ENCODE results near the gene TPP2. TPM values are rescaled to one million over a fixed set of nuclear protein-coding genes. Genes with fewer than 3 reads are reported as not detected.

TPP2 gene
- total RNA-seq, 2 donors from 2014 or later = 64.2 to 80.6 TPM

DNA sequence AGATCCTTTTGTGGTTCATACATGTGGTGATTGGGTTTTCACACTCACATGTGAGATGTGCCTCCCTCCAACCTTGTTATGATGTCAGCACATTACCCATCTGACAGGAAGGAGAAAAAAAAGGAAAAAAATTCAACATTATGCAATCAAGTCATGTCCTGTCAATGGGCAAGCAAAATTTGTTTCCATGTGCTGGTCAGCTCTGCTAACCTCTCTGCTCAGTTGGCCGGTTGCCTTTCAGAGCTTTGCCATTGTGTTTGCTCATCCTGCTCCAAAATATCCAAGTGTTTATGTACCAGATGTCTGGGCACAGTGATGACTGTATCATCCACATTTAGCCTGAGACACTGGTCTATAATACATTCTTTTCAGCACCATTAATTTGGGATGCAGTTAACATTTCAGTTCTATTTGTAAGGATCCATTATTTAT lies 125.0 kb downstream of the TPP2 start:
- peaks cover 5% of the 10 kb centered on the region for H3K4me1 Mint-ChIP-seq
- no peak overlapping the region for H3K27ac ChIP-seq (ENCODE audit: low read depth, low read length)
- no peaks in the 10 kb centered on the region for H3K9me3 ChIP-seq (ENCODE audit: control insufficient read depth, low read length)
- no peaks in the 10 kb centered on the region for H3K36me3 ChIP-seq (ENCODE audit: control insufficient read depth, insufficient read depth, low read length)
- no peaks in the 10 kb centered on the region for H3K4me1 ChIP-seq (ENCODE audit: control insufficient read depth, insufficient read depth, low read length)
- H3K9me3 Mint-ChIP-seq = no peaks in the 10 kb centered on the region
- no peaks in the 10 kb centered on the region for H3K27me3 ChIP-seq (ENCODE audit: control insufficient read depth, insufficient read depth, low read length, poor library complexity, severe bottlenecking)
- H3K4me3 ChIP-seq (ENCODE audit: low read length) = no peak overlapping the region
- no peaks in the 10 kb centered on the region for H3K27me3 Mint-ChIP-seq (ENCODE audit: insufficient read depth)
- no peak overlapping the region for H3K27ac Mint-ChIP-seq
- H3K4me3 Mint-ChIP-seq = no peak overlapping the region
- DNase-seq = no peak
- 94 to 100% methylated on average over 1 of the region's 1 CpG for WGBS, 2 experiments (ENCODE audit: insufficient coverage in 1 of 2, insufficient read length in 1 of 2)
- no peak overlapping the region for H3K9ac ChIP-seq (ENCODE audit: extremely low read depth, low read length, poor library complexity, severe bottlenecking)
- H3K36me3 Mint-ChIP-seq (ENCODE audit: low read depth) = no peaks in the 10 kb centered on the region
- TF ChIP-seq, protein P1, sequence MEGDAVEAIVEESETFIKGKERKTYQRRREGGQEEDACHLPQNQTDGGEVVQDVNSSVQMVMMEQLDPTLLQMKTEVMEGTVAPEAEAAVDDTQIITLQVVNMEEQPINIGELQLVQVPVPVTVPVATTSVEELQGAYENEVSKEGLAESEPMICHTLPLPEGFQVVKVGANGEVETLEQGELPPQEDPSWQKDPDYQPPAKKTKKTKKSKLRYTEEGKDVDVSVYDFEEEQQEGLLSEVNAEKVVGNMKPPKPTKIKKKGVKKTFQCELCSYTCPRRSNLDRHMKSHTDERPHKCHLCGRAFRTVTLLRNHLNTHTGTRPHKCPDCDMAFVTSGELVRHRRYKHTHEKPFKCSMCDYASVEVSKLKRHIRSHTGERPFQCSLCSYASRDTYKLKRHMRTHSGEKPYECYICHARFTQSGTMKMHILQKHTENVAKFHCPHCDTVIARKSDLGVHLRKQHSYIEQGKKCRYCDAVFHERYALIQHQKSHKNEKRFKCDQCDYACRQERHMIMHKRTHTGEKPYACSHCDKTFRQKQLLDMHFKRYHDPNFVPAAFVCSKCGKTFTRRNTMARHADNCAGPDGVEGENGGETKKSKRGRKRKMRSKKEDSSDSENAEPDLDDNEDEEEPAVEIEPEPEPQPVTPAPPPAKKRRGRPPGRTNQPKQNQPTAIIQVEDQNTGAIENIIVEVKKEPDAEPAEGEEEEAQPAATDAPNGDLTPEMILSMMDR (conservative IDR thresholded peaks at IDR 0.05) = no peak

DNA sequence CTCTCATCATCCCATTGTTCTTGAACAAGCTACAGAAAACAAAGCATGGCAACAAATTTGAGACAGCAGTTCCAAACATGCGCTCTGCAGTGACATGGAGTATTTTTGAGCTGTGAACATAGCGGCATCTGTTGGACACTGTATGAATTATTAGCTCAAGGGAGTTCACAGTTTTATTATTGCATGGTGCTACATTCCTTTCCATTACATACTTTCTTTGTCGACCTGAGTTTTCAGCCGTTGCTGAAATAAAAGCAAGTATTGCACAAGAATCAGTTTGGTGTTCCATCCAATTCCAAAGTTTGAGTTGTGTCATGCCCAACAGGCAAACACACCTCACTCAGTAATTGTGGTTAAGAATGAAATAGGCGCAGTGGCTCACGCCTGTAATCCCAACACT lies 128.1 kb downstream of the TPP2 start:
- no peak overlapping the region for H3K9ac ChIP-seq (ENCODE audit: extremely low read depth, low read length, poor library complexity, severe bottlenecking)
- no peak overlapping the region for H3K4me3 ChIP-seq (ENCODE audit: low read length)
- peaks cover 3% of the 10 kb centered on the region for H3K27me3 ChIP-seq (ENCODE audit: control insufficient read depth, insufficient read depth, low read length, poor library complexity, severe bottlenecking)
- H3K36me3 ChIP-seq (ENCODE audit: control insufficient read depth, insufficient read depth, low read length) = no peaks in the 10 kb centered on the region
- H3K9me3 Mint-ChIP-seq = peaks cover 2% of the 10 kb centered on the region
- TF ChIP-seq, protein P1 (conservative IDR thresholded peaks at IDR 0.05) = no peak
- WGBS, 2 experiments (ENCODE audit: insufficient coverage in 1 of 2, insufficient read length in 1 of 2) = 94 to 100% methylated on average over 4 to 6 of the region's 6 CpGs
- H3K36me3 Mint-ChIP-seq (ENCODE audit: low read depth) = no peaks in the 10 kb centered on the region
- H3K27ac Mint-ChIP-seq = no peak overlapping the region
- no peak overlapping the region for H3K4me3 Mint-ChIP-seq
- no peaks in the 10 kb centered on the region for H3K9me3 ChIP-seq (ENCODE audit: control insufficient read depth, low read length)
- no peak for DNase-seq
- H3K4me1 Mint-ChIP-seq = no peaks in the 10 kb centered on the region
- no peaks in the 10 kb centered on the region for H3K4me1 ChIP-seq (ENCODE audit: control insufficient read depth, insufficient read depth, low read length)
- H3K27ac ChIP-seq (ENCODE audit: low read depth, low read length) = no peak overlapping the region
- peaks cover 2% of the 10 kb centered on the region for H3K27me3 Mint-ChIP-seq (ENCODE audit: insufficient read depth)

DNA sequence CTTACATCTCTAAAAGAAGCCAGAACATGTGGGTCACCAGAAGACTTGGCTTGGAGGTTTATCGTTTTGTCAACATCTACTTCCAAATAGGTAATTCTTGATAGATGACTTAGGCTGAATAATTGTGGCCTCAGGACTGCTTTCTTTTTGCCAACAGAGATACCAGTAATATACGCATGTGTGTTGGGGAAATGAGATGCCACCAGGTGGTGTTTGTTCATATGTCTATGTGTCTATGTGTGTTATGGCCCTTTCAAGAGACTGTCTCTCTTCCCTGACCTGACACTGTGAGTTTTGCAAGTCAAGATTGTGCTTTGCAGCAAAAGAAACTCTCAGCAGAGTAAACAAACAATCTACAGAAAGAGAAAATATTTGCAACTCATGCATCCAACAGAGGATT lies 129.6 kb downstream of the TPP2 start:
- Histone ChIP-seq H3K27me3 (ENCODE audit: control insufficient read depth, insufficient read depth, low read length, poor library complexity, severe bottlenecking) (peaks cover 8% of the 10 kb centered on the region), H3K9me3 (ENCODE audit: control insufficient read depth, low read length) (no peaks in the 10 kb centered on the region), H3K4me1 (ENCODE audit: control insufficient read depth, insufficient read depth, low read length) (no peaks in the 10 kb centered on the region), H3K36me3 (ENCODE audit: control insufficient read depth, insufficient read depth, low read length) (no peaks in the 10 kb centered on the region), H3K4me3 (ENCODE audit: low read length) (no peak overlapping the region), H3K27ac (ENCODE audit: low read depth, low read length) (no peak overlapping the region), H3K9ac (ENCODE audit: extremely low read depth, low read length, poor library complexity, severe bottlenecking) (no peak overlapping the region)
- H3K9me3 Mint-ChIP-seq = peaks cover 2% of the 10 kb centered on the region
- H3K4me1 Mint-ChIP-seq = no peaks in the 10 kb centered on the region
- H3K36me3 Mint-ChIP-seq (ENCODE audit: low read depth) = no peaks in the 10 kb centered on the region
- no peak overlapping the region for H3K4me3 Mint-ChIP-seq
- no peak for DNase-seq
- H3K27me3 Mint-ChIP-seq (ENCODE audit: insufficient read depth) = peaks cover 3% of the 10 kb centered on the region
- TF ChIP-seq, protein P1 (conservative IDR thresholded peaks at IDR 0.05) = no peak
- 82% methylated on average over 2 of the region's 2 CpGs; no CpG with 5 or more reads in 1 of the 2 experiments for WGBS, 2 experiments (ENCODE audit: insufficient coverage in 1 of 2, insufficient read length in 1 of 2)
- H3K27ac Mint-ChIP-seq = no peak overlapping the region

Other genes with a start within 250 kb of the TPP2 start
- gene FGF14, start 194.9 kb upstream of the TPP2 start, total RNA-seq = under 1 TPM; 0.15 to 0.26 TPM
- not detected for gene METTL21C, start 98.1 kb downstream of the TPP2 start, total RNA-seq
- gene TEX30, start 176.8 kb downstream of the TPP2 start, total RNA-seq = 10 to 100 TPM; 10.0 to 11.5 TPM
- gene POGLUT2, start 202.0 kb downstream of the TPP2 start, total RNA-seq = 10 to 100 TPM; 16.0 to 18.1 TPM
- gene BIVM, start 202.1 kb downstream of the TPP2 start, total RNA-seq = 10 to 100 TPM; 14.7 to 15.0 TPM
- gene ERCC5, start 249.0 kb downstream of the TPP2 start, total RNA-seq = 10 to 100 TPM; 22.4 to 26.7 TPM

Data from endodermal cell (in vitro differentiated cells).